HEK293 (cell line): ENCODE data around the gene CHST4.

ENCODE experiments used
- ATF2 ChIP-seq: fragments of 450-650 bp; formaldehyde crosslinking; IDR thresholded peaks from 2 replicates; pipeline ENCODE4 v1.5.1; 2016; ENCODE audit warnings: missing biosample characterization, missing genetic modification characterization, low read depth
- CTCF ChIP-seq: fragments of 450-650 bp; formaldehyde crosslinking; IDR thresholded peaks from 2 replicates; pipeline ENCODE4 v1.5.1; 2016; ENCODE audit warnings: missing biosample characterization, missing genetic modification characterization
- SCRT2 ChIP-seq: fragments of 450-650 bp; formaldehyde crosslinking; IDR thresholded peaks from 2 replicates; pipeline ENCODE4 v1.5.1; 2016; ENCODE audit warnings: missing biosample characterization, missing genetic modification characterization
- ZFP3 ChIP-seq: fragments of 450-650 bp; formaldehyde crosslinking; IDR thresholded peaks from 2 replicates; pipeline ENCODE4 v1.5.1; 2016; ENCODE audit warnings: low read depth, missing biosample characterization, missing genetic modification characterization
- ZNF214 ChIP-seq: fragments of 450-650 bp; formaldehyde crosslinking; IDR thresholded peaks from 2 replicates; pipeline ENCODE4 v1.5.1; 2017; ENCODE audit warnings: missing biosample characterization, mild to moderate bottlenecking, missing genetic modification characterization, borderline replicate concordance
- ZNF830 ChIP-seq: fragments of 450-650 bp; IDR thresholded peaks from 2 replicates; pipeline ENCODE4 v1.5.0; 2018; ENCODE audit warnings: missing biosample characterization, missing genetic modification characterization, low read depth, mild to moderate bottlenecking, moderate library complexity

DNA sequence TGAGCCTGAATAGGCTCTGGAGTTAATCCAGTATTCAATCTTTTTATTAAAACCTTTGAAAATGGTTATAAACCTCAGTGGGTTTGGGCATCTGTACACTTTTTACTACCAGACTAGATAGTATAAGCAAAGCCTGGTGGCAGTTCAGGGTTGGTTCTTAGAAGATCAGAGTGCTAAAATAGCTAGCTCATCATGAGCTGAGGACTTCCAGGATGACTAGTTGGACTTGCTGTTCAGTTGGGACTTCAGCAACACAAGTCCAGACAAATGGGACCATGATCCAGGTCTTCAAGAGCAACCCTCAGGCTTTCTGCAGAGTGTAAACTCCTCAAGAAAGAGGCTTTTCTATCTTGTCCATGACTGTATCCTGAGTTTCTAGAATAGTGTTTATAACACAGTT lies 35.9 kb upstream of the CHST4 start:
- TF ChIP-seq ZFP3 (no peak), ATF2 (tag by site-specific recombination) (no peak), SCRT2 (tag by site-specific recombination) (no peak), CTCF (tag by site-specific recombination) (no peak), ZNF830 (tag by site-specific recombination) (no peak), ZNF214 (tag by site-specific recombination) (no peak)
